ENCODE measurements around the gene UBE2D2. TPM values are rescaled to one million over a fixed set of nuclear protein-coding genes. Genes with fewer than 3 reads are reported as not detected.
"Not testable (repeated sequence)": the region's sequence is repeated elsewhere in the genome, so short reads cannot be mapped to it uniquely, and the experiment has no call there.

UBE2D2 gene
- total and polyA plus RNA-seq, 9 donors = 66.8 to 230 (median 117) TPM

DNA sequence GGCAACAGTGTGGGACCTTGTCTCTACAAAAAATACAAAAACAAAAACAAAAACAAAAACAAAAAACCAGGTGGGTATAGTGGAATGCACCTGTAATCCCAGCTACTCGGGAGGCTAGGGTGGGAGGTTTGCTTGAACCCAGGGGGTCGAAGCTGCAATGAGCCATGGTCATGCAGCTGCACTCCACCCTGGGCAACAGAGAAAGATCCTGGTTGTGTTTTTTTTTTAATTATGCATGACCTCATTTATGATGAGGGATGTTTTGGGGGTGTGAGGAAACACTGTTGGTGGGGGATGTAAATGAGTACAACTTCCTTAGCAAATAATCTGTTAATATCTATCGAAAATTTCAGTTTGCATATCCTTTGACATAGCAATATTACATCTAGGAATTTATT lies 29.4 kb upstream of the UBE2D2 start:
- 86 to 90% (median 87%) methylated on average over 3 of the region's 3 CpGs for WGBS, 3 donors
- TF ChIP-seq POLR2A (IDR thresholded peaks at IDR 0.05) = no peak
- Histone ChIP-seq H3K4me3 (no peak overlapping the region), H3K27ac (no peak overlapping the region), H3K27me3 (no peaks in the 10 kb centered on the region), H3K9me3 (no peaks in the 10 kb centered on the region), H3K36me3 (no peaks in the 10 kb centered on the region), H3K4me1 (ENCODE audit: insufficient read depth) (no peaks in the 10 kb centered on the region)
- DNase-seq = no peak
- intact Hi-C loops (cut with DNase I) = no loop called here

DNA sequence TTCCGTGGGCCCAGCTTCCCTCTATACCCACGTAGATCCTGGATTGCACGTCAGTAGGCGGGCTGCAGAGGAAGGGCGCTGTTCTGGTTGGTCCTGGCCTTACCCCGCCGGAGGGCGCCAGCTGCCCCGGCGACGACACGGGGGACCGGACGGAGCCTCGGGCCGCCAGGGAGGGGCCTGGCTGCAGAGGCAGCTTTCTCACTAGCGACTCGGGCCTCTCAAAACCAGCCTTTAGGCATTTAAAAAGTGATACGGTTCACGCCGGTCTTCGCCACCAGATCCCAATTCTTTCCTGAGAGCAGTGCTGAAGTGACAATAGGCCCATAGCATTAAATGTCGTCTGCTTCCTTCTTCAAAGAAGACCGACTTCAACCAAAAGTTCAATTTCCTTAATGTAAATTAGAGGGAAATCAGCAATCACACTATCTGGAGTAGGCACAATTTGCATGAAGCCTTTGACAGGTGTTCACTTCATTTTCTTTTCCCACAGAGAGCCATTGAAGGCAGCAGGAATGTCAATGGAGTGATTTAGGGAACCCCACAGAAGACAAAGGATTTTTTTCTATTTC lies 17.6 kb upstream of the UBE2D2 start:
- no peak for DNase-seq
- Histone ChIP-seq H3K27me3 (no peaks in the 10 kb centered on the region), H3K4me1 (ENCODE audit: insufficient read depth) (peaks cover 2% of the 10 kb centered on the region), H3K4me3 (no peak overlapping the region), H3K27ac (no peak overlapping the region), H3K9me3 (no peaks in the 10 kb centered on the region), H3K36me3 (no peaks in the 10 kb centered on the region)
- intact Hi-C loops (cut with DNase I) = no loop called here
- 24 to 26% (median 26%) methylated on average over 24 of the region's 24 CpGs for WGBS, 3 donors
- TF ChIP-seq POLR2A (IDR thresholded peaks at IDR 0.05) = no peak
- TF ChIP-seq EP300 (IDR thresholded peaks at IDR 0.05) = no peak
- TF ChIP-seq, protein P1, sequence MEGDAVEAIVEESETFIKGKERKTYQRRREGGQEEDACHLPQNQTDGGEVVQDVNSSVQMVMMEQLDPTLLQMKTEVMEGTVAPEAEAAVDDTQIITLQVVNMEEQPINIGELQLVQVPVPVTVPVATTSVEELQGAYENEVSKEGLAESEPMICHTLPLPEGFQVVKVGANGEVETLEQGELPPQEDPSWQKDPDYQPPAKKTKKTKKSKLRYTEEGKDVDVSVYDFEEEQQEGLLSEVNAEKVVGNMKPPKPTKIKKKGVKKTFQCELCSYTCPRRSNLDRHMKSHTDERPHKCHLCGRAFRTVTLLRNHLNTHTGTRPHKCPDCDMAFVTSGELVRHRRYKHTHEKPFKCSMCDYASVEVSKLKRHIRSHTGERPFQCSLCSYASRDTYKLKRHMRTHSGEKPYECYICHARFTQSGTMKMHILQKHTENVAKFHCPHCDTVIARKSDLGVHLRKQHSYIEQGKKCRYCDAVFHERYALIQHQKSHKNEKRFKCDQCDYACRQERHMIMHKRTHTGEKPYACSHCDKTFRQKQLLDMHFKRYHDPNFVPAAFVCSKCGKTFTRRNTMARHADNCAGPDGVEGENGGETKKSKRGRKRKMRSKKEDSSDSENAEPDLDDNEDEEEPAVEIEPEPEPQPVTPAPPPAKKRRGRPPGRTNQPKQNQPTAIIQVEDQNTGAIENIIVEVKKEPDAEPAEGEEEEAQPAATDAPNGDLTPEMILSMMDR (IDR thresholded peaks at IDR 0.05) = no peak

DNA sequence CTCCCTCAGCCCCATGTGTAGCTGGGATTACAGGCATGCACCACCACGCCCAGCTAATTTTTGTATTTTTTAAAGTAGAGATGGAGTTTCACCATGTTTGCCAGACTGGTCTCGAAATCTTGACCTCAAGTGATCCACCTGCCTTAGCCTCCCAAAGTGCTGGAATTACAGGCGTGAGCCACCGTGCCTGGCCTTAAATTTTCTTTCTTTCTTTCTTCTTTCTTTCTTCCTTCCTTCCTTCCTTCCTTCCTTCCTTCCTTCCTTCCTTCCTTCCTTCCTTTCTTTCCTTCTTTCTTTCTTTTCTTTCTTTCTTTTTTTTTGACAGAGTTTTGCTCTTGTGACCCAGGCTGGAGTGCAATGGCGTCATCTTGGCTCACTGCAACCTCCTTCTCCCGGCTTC lies 14.5 kb upstream of the UBE2D2 start:
- H3K27me3 ChIP-seq; H3K9me3 ChIP-seq; DNase-seq; H3K27ac ChIP-seq; H3K4me3 ChIP-seq; H3K4me1 ChIP-seq (ENCODE audit: insufficient read depth); H3K36me3 ChIP-seq; intact Hi-C loops (cut with DNase I): not testable (repeated sequence)
- WGBS, 3 donors = 87 to 91% (median 91%) methylated on average over 6 of the region's 6 CpGs

DNA sequence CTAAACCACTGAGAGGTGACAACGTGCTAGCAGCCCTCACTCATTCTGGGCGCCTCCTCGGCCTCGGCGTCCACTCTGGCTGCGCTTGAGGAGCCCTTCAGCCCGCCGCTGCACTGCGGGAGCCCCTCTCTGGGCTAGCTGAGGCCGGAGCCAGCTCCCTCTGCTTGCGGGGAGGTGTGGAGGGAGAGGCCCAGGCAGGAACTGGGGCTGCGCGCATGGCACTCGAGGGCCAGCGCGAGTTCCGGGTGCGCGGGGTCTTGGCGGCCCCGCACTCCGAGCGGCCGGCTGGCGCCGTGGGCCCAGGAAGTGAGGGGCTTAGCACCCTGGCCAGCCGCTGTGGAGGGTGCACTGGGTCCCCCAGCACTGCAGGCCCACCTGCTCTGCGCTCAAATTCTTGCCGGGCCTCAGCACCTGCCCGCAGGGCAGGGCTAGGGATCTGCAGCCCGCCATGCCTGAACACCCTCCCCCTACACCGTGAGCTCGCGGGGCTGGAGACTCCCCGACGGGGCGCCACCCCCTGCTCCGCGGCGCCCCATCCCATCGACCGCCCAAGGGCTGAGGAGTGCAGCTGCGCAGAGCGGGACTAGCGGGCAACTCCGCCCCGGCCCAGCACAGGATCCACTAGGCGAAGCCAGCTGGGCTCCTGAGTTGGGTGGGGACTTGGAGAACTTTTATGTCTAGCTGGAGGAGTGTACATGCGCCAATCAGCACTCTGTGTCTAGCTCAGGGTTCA lies 11.8 kb upstream of the UBE2D2 start:
- intact Hi-C loops (cut with DNase I) = no loop called here
- no peak overlapping the region for H3K4me3 ChIP-seq
- H3K27me3 ChIP-seq = no peaks in the 10 kb centered on the region
- no peak for DNase-seq
- TF ChIP-seq POLR2A (IDR thresholded peaks at IDR 0.05) (no peak), EP300 (IDR thresholded peaks at IDR 0.05) (no peak)
- TF ChIP-seq, protein P1 (IDR thresholded peaks at IDR 0.05) = no peak
- no peaks in the 10 kb centered on the region for H3K36me3 ChIP-seq
- 97 to 99% (median 97%) methylated on average over 47 to 49 of the region's 49 CpGs for WGBS, 3 donors
- no peak overlapping the region for H3K27ac ChIP-seq
- H3K9me3 ChIP-seq = no peaks in the 10 kb centered on the region
- no peaks in the 10 kb centered on the region for H3K4me1 ChIP-seq (ENCODE audit: insufficient read depth)

DNA sequence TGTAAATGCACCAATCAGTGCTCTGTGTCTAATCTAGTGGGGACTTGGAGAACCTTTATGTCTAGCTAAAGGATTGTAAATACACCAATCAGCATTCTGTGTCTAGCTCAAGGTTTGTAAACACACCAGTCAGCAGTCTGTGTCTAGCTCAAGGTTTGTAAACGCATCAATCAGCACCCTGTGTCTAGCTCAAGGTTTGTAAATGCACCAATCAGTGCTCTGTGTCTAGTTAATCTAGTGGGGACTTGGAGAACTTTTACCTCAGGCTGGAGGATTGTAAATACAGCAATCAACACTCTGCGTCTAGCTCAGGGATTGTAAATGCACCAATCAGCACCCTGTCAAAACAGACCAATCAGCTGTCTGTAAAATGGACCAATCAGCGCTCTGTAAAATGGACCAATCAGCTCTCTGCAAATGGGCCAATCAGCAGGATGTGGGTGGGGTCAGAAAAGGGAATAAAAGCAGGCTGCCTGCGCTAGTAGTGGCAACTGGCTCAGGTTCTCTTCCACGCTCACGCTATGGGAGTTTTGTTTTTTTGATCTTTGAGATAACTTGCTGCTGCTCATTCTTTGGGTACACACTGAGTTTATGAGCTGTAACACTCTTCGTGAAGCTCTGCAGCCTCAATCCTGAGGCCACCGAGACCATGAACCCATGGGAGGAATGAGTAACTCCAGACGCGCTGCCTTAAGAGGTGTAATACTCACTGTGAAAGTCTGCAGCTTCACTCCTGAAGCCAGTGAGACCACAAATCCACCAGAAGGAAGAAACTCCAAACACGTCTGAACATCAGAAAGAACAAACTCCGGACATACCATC lies 10.9 kb upstream of the UBE2D2 start:
- H3K4me1 ChIP-seq (ENCODE audit: insufficient read depth); intact Hi-C loops (cut with DNase I); H3K4me3 ChIP-seq; H3K27me3 ChIP-seq; H3K27ac ChIP-seq; DNase-seq; H3K36me3 ChIP-seq; H3K9me3 ChIP-seq: not testable (repeated sequence)
- 59 to 77% (median 64%) methylated on average over 12 of the region's 12 CpGs for WGBS, 3 donors

Data from ovary (tissue), 9 donors.